ENCODE results near the gene EGFR. TPM values are rescaled to one million over a fixed set of nuclear protein-coding genes. Genes with fewer than 3 reads are reported as not detected.

EGFR gene
- total and polyA plus RNA-seq, 2 donors (not counting 3 experiments of a cell fraction or from before 2014, with no cell fraction given): 1.5 to 4.1 TPM

- Histone ChIP-seq H3K4me3 (replicated peaks in 1 of 3; ENCODE audit: insufficient read depth in 1 of 3, low read depth in 1 of 3, low read length in 3 of 3) (no peak overlapping the region), H3K4me2 (ENCODE audit: insufficient read depth, low read length) (no peak overlapping the region), H3K27ac (ENCODE audit: insufficient read depth, low read depth, low read length) (no peak overlapping the region), H4K20me1 (replicated peaks; ENCODE audit: control insufficient read depth, extremely low read depth, insufficient read depth, low read length) (no peaks in the 10 kb centered on the region), H3K9me1 (replicated peaks; ENCODE audit: control insufficient read depth, extremely low read depth, insufficient read depth, low read length) (no peaks in the 10 kb centered on the region), H3K27me3 (ENCODE audit: control insufficient read depth in 2 of 2, insufficient read depth in 2 of 2, low read length in 2 of 2) (no peaks in the 10 kb centered on the region), H2AFZ (ENCODE audit: low read depth, low read length) (no peak overlapping the region), H3K36me3 (ENCODE audit: control insufficient read depth in 2 of 2, extremely low read depth in 1 of 2, insufficient read depth in 2 of 2, low read length in 2 of 2) (no peaks in the 10 kb centered on the region), H3K79me2 (ENCODE audit: control insufficient read depth, insufficient read depth, low read length) (no peaks in the 10 kb centered on the region), H3K9me3 (replicated peaks; ENCODE audit: control insufficient read depth, insufficient read depth, low read length) (no peaks in the 10 kb centered on the region), H3K9ac (replicated peaks; ENCODE audit: extremely low read depth, insufficient read depth, low read length) (no peak overlapping the region), H3K4me1 (ENCODE audit: control insufficient read depth, extremely low read depth, insufficient read depth, low read length) (no peaks in the 10 kb centered on the region)
- no peak for TF ChIP-seq POLR2A (IDR thresholded peaks at IDR 0.05; ENCODE audit: low read depth, low read length)
- no peak for TF ChIP-seq POLR2AphosphoS5 (IDR thresholded peaks at IDR 0.05; ENCODE audit: insufficient read depth, low read depth, low read length)
- no peak for TF ChIP-seq GATA2 (IDR thresholded peaks at IDR 0.05; ENCODE audit: insufficient read depth, insufficient read length, low read depth, low read length)
- TF ChIP-seq JUN (IDR thresholded peaks at IDR 0.05; ENCODE audit: borderline replicate concordance, insufficient read depth, insufficient read length, low read depth): no peak
- no peak for TF ChIP-seq MYC (IDR thresholded peaks at IDR 0.05; ENCODE audit: low read depth, low read length)
- no peak for TF ChIP-seq CTCF (IDR thresholded peaks at IDR 0.05; ENCODE audit: extremely low read depth in 1 of 2, insufficient read depth in 1 of 2, low read depth in 1 of 2, low read length in 2 of 2)
- no peak for TF ChIP-seq EZH2 (IDR thresholded peaks at IDR 0.05; ENCODE audit: borderline replicate concordance, low read depth, low read length, severe bottlenecking)
- ChIA-PET CTCF (interaction anchor here (1.3 kb wide), 1 partner anchor 74 kb away, joined by 3 read pairs; no protein-coding TSS in a partner anchor), POLR2A (no interaction called here)
- DNase-seq (ENCODE audit: low read depth, low spot score) (no peak), FAIRE-seq (no peak)
- dilution Hi-C loops (cut with MboI; ENCODE audit: extremely low pct_ligation_motif_present, low sequenced_read_pairs): no loop called here
- no TSS peak for BruUV-seq (replicated peaks)
- intact Hi-C loops (cut with micrococcal nuclease): no loop called here
Observed at GRCh38 chr7:55180963-55181542, 162.2 kb downstream of the EGFR start.

Data from endothelial cell of umbilical vein (primary cell).